Small intestine (tissue), 16 donors: Measurements from ENCODE around the gene PPP2R5D. TPM values are rescaled to one million over a fixed set of nuclear protein-coding genes. Genes with fewer than 3 reads are reported as not detected.

Experiments used
- DNase-seq, 2 donors: peaks; one replicate each; pipeline versions ENCODE4 v3.0.0 to v3.0.0-alpha.2; 2013
- FAIRE-seq: peaks from 2 replicates; lab custom pipeline; 2012; peaks lifted over from hg19 to GRCh38; lab: Jason Lieb, UNC
- H3K27ac ChIP-seq, 3 donors: one replicate each; pipeline ENCODE4 v1.5.1; 2013; ENCODE audit warnings: low read length in 2 of 3, mild to moderate bottlenecking in 2 of 3, control low read depth in 1 of 3, inconsistent platforms in 1 of 3, low read depth in 1 of 3, moderate library complexity in 1 of 3
- H3K27me3 ChIP-seq, 3 donors: one replicate each; pipeline ENCODE4 v1.6.1; 2013; ENCODE audit warnings: low read length in 3 of 3, inconsistent platforms in 1 of 3; ENCODE audit not compliant: control insufficient read depth in 3 of 3, insufficient read depth in 3 of 3
- H3K36me3 ChIP-seq, 3 donors: one replicate each; pipeline ENCODE4 v1.6.1; 2013; ENCODE audit warnings: low read length in 3 of 3, inconsistent platforms in 1 of 3, low read depth in 1 of 3, mild to moderate bottlenecking in 1 of 3, moderate library complexity in 1 of 3; ENCODE audit not compliant: control insufficient read depth in 3 of 3, insufficient read depth in 2 of 3
- H3K4me1 ChIP-seq, 3 donors: one replicate each; pipeline ENCODE4 v1.6.1; 2013; ENCODE audit warnings: low read length in 2 of 3, inconsistent platforms in 1 of 3, low read depth in 1 of 3, mild to moderate bottlenecking in 1 of 3, moderate library complexity in 1 of 3; ENCODE audit not compliant: control insufficient read depth in 3 of 3, insufficient read depth in 2 of 3
- H3K4me3 ChIP-seq, 3 donors: one replicate each; pipeline ENCODE4 v1.5.1; 2013; ENCODE audit warnings: low read length in 3 of 3, control low read depth in 1 of 3, inconsistent platforms in 1 of 3, low read depth in 1 of 3, mild to moderate bottlenecking in 1 of 3, moderate library complexity in 1 of 3
- H3K9me3 ChIP-seq, 2 donors: one replicate each; pipeline ENCODE4 v1.6.1; 2013; ENCODE audit warnings: low read depth in 1 of 2, low read length in 1 of 2; ENCODE audit not compliant: control insufficient read depth in 2 of 2, insufficient read depth in 1 of 2
- WGBS, 3 donors: extraction: QIAGEN DNeasy Blood & Tissue Kit; methylation state at CpG; one replicate each; pipeline ENCODE4 v1.1.7; 2013; 5-methylcytosine and 5-hydroxymethylcytosine counted together
- long read RNA-seq, 10 donors: transcript quantifications; one replicate each; lab custom pipeline, GENCODE V29; 2026
- polyA plus RNA-seq, 4 donors: library from polyadenylated mRNA; stranded (reverse) in 3 of 4; unstranded in 1 of 4; fragments of 200-250 nt in 3 of 4; fragments of 120-200 nt in 1 of 4; gene quantifications; one replicate each; pipeline versions ENCODE4 v1.2.1 to v1.2.3, GENCODE V29; 2013
- donor health status: healthy with polysubstance abuse.
- donor health status: control.
- donor health status: control.
- donor health status: Bipolar disorder and iron deficiency.
- donor health status: healthy.

Gene PPP2R5D
- polyA plus RNA-seq: 10 to 100 TPM; 44.2 to 96.8 (median 58.1) TPM
- long read RNA-seq, donor 1, transcript PPP2R5D-208 (16 exons, 3,044 nt): major isoform, 12 of 341 reads
- long read RNA-seq, donor 1, partial matches to known transcripts: 167 of 341 reads
- long read RNA-seq, donor 1, other reads (novel, unspliced or antisense): 162 of 341 reads
- long read RNA-seq, donor 2, partial matches to known transcripts: 0 of 4 reads
- long read RNA-seq, donor 2, other reads (novel, unspliced or antisense): 0 of 4 reads
- long read RNA-seq, donor 3, partial matches to known transcripts: 38 of 104 reads
- long read RNA-seq, donor 3, other reads (novel, unspliced or antisense): 64 of 104 reads
- long read RNA-seq, donor 4, partial matches to known transcripts: 0 of 1 reads
- long read RNA-seq, donor 4, other reads (novel, unspliced or antisense): 0 of 1 reads
- long read RNA-seq, donor 5: 0 reads
- long read RNA-seq, donor 6, transcript PPP2R5D-208 (16 exons, 3,044 nt): major isoform, 5 of 11 reads
- long read RNA-seq, donor 6, partial matches to known transcripts: 6 of 11 reads
- long read RNA-seq, donor 6, other reads (novel, unspliced or antisense): 0 of 11 reads
- long read RNA-seq, donor 7, transcript PPP2R5D-208 (16 exons, 3,044 nt): major isoform, 7 of 386 reads
- long read RNA-seq, donor 7, partial matches to known transcripts: 193 of 386 reads
- long read RNA-seq, donor 7, other reads (novel, unspliced or antisense): 186 of 386 reads
- long read RNA-seq, donor 8, partial matches to known transcripts: 0 of 1 reads
- long read RNA-seq, donor 8, other reads (novel, unspliced or antisense): 0 of 1 reads
- long read RNA-seq, donor 9, partial matches to known transcripts: 12 of 34 reads
- long read RNA-seq, donor 9, other reads (novel, unspliced or antisense): 21 of 34 reads
- long read RNA-seq, donor 10, partial matches to known transcripts: 179 of 228 reads
- long read RNA-seq, donor 10, other reads (novel, unspliced or antisense): 46 of 228 reads

DNA sequence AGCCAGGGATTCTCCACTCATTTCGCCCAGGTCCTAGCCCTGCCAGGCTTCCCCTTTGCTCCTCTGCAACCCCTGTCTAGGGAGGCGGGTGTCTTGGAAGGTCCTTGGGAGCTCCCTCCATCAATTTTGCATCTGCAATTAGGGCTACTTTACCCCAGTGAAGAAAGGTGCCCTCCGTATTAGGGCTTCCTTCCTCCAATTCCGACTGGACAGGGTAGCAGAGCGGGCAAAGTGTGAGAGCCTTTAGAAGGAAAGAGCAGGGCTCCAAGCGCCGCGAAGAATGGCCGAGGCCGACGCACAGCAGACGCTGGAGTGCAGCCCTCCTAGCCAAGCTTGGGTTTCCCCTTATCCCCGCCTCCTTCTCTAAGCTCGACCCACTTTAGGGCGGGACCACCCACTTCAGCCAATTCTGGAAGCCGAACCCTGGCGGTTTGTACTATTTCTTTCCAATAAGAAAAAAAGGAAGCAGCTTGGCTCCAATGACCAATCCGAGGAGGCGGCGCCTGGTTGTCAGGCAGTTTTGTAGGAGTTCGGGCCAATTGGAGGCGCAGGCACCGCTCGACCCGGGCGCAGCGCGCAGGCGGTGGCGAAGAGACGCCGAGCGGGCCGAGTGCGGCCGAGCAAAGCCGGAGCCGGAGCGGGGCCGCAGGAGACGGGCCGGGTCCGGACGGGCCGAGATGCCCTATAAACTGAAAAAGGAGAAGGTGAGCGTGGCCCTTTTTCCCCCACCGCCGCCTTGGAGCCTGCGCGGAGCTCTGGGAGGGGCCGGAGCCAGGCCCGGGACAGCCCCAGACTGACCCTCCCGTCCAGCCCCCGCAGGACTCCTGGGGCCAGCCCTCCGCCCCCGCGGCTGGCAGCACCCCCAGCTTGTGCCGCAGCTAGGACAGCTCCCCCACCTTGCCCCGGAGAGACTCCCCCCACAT lies at the start of gene PPP2R5D:
TSS of gene PPP2R5D (plus strand) at position 570 of the 923 bp plus-strand sequence. CDS start at position 678, 108 bp downstream.
- no peaks in the 10 kb centered on the region for H3K9me3 ChIP-seq
- DNase-seq (peak; percentile 98 to 100), FAIRE-seq (no peak)
- no peaks in the 10 kb centered on the region for H3K27me3 ChIP-seq
- H3K4me1 ChIP-seq: peaks cover 4 to 46% (median 7%) of the 10 kb centered on the region in 3 donors
- peaks cover 0 to 18% (median 2%) of the 10 kb centered on the region in 3 donors for H3K36me3 ChIP-seq
- peak within 1 kb of the TSS; percentile 59 to 74 (median 73) for H3K4me3 ChIP-seq
- 1% methylated on average over 44 to 59 of the region's 59 CpGs for WGBS, 3 donors
- peak within 1 kb of the TSS; percentile 80 to 90 (median 88) for H3K27ac ChIP-seq

DNA sequence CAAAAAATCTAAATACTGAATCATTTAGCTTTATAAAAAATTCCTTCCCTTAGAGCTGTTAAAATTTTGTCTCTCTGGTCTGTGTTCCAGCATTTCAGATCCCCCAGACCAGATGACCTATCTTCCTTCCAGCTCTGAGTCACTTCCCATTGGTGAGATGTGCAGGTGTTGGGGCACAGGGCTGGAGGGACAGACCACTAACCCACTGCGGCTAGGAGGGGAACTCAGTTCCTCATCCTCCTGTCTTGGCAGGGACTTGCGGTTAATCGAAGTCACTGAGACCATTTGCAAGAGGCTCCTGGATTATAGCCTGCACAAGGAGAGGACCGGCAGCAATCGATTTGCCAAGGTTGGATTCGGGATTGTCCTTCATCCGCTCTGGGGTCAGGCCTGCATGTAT lies 49.0 kb upstream of the PPP2R5D start:
- FAIRE-seq: no peak
- peaks cover 2 to 19% (median 4%) of the 10 kb centered on the region in 3 donors for H3K4me1 ChIP-seq
- no peak overlapping the region for H3K4me3 ChIP-seq
- H3K9me3 ChIP-seq: no peaks in the 10 kb centered on the region
- DNase-seq: no peak
- peaks cover 2 to 68% (median 5%) of the 10 kb centered on the region in 3 donors for H3K36me3 ChIP-seq
- WGBS, 3 donors: 77 to 92% (median 89%) methylated on average over 7 of the region's 7 CpGs
- no peaks in the 10 kb centered on the region for H3K27me3 ChIP-seq
- no peak overlapping the region for H3K27ac ChIP-seq

DNA sequence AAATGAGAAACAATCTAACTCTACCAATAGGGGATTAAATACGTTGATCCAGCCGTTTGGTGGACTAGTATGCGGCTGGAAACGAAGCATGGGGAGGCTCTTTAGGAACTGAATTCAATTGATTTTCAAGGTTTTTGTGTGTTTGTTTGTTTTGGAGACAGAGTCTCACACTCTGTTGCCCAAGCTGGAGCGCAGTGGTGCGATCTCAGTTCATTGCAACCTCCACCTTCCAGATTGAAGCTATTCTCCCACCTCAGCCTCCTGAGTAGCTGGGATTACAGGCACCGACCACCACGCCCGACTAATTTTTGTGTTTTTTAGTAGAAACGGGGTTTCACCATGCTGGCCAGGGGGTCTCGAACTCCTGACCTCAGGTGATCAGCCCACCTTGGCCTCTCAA lies 48.0 kb upstream of the PPP2R5D start:
- Histone ChIP-seq H3K4me3 (no peak overlapping the region), H3K4me1 (peaks cover 0 to 10% (median 0%) of the 10 kb centered on the region in 3 donors), H3K27ac (no peak overlapping the region), H3K9me3 (no peaks in the 10 kb centered on the region), H3K36me3 (peaks cover 2 to 75% (median 5%) of the 10 kb centered on the region in 3 donors), H3K27me3 (no peaks in the 10 kb centered on the region)
- 91 to 97% (median 93%) methylated on average over 11 of the region's 11 CpGs for WGBS, 3 donors
- DNase-seq: no peak
- no peak for FAIRE-seq

DNA sequence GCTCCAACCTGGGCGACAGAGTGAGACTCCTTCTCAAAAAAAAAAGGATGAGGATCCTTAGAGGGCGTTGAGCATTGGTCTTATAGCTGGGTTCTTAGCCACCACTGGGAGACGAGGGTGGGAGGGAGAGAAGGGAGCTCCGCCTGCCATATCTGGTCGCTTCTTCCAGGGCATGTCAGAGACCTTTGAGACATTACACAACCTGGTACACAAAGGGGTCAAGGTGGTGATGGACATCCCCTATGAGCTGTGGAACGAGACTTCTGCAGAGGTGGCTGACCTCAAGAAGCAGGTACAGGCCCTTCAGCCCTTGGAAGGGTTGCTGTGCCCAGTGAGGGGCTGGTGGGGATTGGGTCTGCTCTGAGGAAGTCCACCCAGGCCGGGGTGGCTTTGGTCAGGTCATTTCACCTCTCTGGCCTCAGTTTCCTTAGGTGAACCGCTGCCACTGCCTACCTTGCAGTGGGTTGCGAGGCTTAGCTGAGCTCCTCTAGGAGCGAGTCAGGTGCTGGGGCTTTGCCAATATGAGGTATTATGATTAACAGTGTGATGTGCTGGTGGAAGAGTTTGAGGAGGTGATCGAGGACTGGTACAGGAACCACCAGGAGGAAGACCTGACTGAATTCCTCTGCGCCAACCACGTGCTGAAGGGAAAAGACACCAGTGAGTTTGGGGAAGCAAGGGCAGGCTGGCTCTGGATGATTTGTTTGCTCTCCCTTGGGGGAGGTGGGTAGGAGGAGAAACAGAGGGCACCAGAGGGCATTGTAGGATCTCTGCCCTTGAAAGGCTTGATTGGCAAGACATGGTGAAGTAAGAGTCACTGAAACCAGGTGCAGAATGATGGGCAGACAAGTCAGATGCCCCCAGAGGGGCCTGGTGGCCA lies 46.6 kb upstream of the PPP2R5D start:
- peaks cover 2 to 82% (median 5%) of the 10 kb centered on the region in 3 donors for H3K36me3 ChIP-seq
- no peaks in the 10 kb centered on the region for H3K9me3 ChIP-seq
- peaks cover 0 to 10% (median 0%) of the 10 kb centered on the region in 3 donors for H3K4me1 ChIP-seq
- no peak overlapping the region for H3K4me3 ChIP-seq
- no peak overlapping the region for H3K27ac ChIP-seq
- 84 to 94% (median 91%) methylated on average over 13 of the region's 13 CpGs for WGBS, 3 donors
- H3K27me3 ChIP-seq: no peaks in the 10 kb centered on the region
- FAIRE-seq (no peak), DNase-seq (no peak)

DNA sequence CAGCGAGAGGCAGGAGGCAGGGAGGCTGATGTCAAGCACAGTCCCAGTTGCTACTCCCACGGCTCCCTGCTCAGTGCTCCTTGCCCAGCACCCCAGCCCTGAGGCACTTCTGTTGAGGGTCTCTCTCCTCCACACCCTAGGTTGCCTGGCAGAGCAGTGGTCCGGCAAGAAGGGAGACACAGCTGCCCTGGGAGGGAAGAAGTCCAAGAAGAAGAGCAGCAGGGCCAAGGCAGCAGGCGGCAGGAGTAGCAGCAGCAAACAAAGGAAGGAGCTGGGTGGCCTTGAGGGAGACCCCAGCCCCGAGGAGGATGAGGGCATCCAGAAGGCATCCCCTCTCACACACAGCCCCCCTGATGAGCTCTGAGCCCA lies 46.0 kb upstream of the PPP2R5D start:
- WGBS, 3 donors: 85 to 90% (median 87%) methylated on average over 5 of the region's 5 CpGs
- no peak for FAIRE-seq
- Histone ChIP-seq H3K36me3 (peaks cover 2 to 83% (median 5%) of the 10 kb centered on the region in 3 donors), H3K4me3 (no peak overlapping the region), H3K27ac (no peak overlapping the region), H3K27me3 (no peaks in the 10 kb centered on the region), H3K4me1 (peaks cover 0 to 10% (median 0%) of the 10 kb centered on the region in 3 donors), H3K9me3 (no peaks in the 10 kb centered on the region)
- no peak for DNase-seq

DNA sequence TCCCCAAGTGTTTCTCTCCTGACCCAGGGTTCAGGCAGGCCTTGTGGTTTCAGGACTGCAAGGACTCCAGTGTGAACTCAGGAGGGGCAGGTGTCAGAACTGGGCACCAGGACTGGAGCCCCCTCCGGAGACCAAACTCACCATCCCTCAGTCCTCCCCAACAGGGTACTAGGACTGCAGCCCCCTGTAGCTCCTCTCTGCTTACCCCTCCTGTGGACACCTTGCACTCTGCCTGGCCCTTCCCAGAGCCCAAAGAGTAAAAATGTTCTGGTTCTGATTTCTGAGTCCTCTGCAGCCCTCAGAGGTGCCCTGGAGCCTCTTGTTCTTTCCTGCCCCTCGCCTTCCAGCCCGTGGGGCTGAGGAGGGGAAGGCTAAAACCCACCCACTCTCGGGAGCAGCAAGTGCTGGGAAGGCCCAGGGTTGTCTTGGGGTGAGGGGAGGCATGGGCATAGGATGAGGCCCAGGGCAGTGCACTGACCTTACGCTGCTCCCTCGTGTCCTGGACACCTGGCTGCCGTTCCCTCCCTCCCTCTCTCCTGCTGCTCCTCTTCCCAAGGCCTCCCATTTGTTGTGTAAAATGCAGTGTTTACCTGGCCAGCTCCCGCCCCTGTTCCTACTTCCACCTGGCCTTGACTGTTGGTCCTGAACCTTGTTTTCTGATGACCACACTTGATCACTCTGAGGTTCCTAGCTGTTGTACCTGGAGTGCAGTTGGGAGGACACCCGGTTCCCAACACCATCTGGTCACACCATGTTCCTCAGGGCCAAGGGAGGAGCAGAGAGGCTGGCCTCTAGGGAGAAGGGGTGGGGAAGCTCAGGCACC lies 45.2 kb upstream of the PPP2R5D start:
- DNase-seq (peak in 1 of 2 donors; percentile 49), FAIRE-seq (no peak)
- H3K36me3 ChIP-seq: peaks cover 2 to 86% (median 7%) of the 10 kb centered on the region in 3 donors
- H3K4me1 ChIP-seq: peaks cover 0 to 10% (median 0%) of the 10 kb centered on the region in 3 donors
- H3K9me3 ChIP-seq: no peaks in the 10 kb centered on the region
- peak overlapping the region in 1 of 3 donors; percentile 29 for H3K27ac ChIP-seq
- no peaks in the 10 kb centered on the region for H3K27me3 ChIP-seq
- WGBS, 3 donors: 69 to 80% (median 72%) methylated on average over 9 of the region's 9 CpGs
- H3K4me3 ChIP-seq: no peak overlapping the region
